Epidermal melanocyte (primary cell): Measurements from ENCODE around the gene TNFRSF18.
A peak's percentile ranks its signal among the peaks of the same experiment; 100 is the strongest.

Experiments used
- DNase-seq: peaks from one replicate; pipeline ENCODE4 v3.0.0; 2011; ENCODE audit warnings: low spot score; ENCODE audit not compliant: insufficient read length

The TNFRSF18 gene

DNA sequence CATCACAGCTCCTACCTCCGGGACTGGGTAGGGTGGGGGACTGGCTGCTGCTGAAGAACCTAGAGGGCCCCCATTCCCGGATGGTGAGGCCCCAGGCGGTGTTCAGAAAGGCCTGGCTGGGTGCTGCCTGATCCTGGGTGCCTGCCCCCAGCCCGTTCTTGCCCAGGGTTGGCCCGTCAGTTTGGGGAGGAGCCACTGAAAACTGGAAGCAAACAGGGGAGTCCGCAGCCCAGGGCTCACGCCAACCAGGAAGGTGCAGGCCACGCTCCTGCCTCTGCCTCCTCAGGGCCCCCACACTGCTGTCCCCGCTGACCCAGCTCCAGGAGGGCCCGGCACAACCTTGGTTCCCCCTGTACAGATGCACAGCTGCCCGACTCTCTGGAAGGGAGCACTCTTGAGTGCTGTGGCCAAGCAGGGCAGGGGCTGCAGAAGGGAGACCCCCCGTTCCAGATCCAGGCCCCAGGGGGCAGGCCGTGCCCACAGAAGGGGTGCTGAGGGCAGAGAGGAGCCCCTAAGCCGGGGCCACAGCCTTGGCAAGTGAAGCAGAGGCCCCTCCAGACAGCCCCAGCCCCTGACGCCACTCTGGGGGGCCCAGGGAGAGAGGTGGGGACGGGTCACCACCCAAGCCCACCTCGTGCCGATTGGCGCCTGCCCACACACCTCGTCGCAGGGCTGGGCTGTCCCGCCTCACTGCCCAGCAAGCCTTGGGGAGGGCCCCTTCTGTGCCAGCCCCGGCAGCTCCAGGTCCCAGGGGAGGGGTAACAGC, 34.6 kb upstream of the TNFRSF18 start:
- DNase-seq: no peak

DNA sequence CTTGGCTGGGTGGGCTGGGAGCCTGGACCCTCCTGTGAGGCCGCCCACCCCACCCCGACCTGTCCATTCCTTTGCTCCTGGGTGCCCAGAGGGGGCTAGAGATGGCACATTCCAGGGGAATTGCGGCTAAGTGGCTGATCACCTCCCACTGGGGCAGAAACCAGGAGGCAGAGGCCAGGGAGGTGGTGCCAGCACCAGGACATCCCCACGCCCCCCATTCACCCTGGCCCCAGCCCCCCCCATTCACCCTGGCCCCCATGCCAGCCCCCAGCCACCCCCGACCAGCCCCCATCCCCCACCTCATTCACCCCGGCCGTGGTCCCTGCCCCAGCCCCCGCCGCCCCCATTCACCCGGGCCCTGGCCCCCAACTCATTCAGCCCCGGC, 33.9 kb upstream of the TNFRSF18 start:
- no peak for DNase-seq

DNA sequence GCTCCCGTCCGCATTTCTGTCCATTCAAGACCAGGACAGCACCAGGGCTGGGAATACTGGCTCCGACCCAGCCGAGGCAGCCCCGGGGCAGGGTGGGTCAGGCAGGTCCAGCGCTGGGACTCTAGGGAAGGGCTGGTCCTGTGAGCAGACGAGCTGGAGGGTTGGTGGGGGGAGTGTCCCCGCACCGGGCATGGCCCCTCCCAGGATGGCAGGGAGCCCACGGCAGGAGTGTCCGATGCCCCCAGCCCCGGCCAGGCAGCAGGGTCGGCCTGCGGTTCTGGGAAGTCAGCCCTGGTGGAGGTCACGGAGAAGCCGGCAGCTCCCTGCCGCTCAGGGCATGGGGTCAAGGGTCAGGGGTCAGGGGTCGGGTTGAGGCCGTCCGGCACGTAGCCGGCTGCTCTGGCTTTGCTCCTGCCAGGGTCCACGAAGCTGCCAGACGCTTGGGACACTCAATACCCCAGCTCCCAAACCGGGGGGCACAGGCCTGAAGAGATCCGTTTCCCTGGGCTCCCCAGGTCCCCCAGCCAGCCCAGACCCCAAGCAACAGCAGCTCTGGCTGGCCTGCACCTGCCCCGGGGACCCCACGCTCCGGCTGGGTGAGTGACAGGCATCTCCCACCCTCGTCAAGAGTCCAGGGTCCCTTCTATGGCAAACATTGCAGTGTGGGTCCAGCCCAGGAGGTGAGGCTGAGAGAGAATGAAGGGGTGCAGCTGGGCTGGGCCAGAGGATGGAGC, 33.4 kb upstream of the TNFRSF18 start:
- no peak for DNase-seq

DNA sequence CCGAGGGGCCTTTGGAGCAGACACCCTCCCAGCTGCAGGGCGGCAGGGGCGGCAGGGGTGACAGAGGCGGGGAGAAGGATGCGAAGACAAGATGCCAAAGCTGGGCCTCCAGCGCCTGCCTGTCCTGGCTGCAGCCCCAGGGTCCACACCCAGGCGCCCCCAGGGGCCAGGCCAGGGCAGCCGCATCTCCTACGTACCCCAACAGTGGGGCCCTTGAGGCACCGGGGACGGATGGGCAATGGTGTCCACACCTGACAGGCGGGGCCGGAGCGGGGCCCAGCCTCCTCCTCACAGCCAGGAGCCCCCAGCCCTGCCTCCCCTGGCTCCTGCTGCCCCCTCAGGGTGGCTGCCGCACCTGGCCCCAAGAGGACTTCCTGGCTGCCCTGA, 32.8 kb upstream of the TNFRSF18 start:
- DNase-seq: no peak

DNA sequence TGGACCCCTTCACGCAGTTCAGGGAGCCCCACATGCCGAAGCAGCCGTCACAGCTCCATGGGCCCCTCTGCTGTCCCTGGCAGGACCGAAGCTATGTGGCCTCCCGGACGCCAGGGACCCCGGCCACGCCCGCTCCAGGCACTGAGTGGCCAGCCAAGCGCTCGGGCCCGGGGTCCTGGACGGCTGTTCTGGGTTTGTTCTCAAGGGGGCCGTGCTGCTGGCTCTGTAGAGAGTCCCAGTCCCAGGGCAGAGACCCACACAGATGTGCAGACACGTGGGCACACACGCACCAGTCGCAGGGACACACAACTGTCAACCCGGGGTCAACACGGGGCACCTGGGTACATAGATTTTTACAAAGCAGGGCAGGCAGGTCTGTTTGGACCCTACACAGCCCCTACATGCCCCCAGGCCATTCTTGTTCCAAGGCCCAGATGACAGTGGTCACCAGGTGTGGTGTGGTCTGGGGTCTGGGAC, 32.3 kb upstream of the TNFRSF18 start:
- no peak for DNase-seq

DNA sequence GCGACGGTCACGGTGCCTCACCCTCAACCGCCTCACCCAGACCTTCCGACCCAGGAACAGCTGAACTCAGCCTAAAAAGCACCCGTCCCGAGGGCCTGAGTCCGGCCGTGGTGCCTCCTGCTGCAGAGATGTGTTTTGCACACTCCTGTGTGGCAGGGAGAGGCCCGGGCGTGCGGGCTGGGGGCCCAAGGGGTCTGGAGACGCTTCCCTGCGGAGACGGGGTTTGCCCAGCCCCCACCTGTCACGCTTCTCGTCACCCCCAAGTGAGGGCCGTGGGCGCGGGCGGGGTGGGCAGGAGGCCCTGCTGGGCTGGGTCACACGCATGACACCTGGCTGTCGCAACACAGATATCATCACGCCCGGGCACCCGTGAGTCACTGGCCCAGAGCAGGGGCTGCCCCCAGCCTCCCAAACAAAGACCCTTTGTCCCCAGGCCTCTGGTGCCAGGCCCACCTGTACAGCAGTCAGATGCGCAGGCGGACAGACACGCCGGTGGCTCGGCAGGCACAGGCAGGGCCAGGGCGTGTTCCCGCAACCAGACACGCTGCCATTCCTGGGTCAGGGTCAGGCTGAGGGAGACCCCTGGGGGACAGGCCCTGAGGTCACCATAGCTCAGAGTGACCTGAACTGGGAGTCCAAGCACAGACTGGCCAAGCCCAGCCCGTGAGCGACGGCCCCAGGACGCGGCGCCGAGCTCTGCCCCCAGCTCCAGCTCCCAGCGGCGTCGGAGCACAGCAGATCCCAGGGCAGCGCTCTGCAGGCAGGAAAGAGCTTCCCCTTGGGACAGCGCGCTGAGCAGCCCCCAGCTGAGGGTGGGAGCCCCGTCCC, 31.7 kb upstream of the TNFRSF18 start:
- DNase-seq: no peak

DNA sequence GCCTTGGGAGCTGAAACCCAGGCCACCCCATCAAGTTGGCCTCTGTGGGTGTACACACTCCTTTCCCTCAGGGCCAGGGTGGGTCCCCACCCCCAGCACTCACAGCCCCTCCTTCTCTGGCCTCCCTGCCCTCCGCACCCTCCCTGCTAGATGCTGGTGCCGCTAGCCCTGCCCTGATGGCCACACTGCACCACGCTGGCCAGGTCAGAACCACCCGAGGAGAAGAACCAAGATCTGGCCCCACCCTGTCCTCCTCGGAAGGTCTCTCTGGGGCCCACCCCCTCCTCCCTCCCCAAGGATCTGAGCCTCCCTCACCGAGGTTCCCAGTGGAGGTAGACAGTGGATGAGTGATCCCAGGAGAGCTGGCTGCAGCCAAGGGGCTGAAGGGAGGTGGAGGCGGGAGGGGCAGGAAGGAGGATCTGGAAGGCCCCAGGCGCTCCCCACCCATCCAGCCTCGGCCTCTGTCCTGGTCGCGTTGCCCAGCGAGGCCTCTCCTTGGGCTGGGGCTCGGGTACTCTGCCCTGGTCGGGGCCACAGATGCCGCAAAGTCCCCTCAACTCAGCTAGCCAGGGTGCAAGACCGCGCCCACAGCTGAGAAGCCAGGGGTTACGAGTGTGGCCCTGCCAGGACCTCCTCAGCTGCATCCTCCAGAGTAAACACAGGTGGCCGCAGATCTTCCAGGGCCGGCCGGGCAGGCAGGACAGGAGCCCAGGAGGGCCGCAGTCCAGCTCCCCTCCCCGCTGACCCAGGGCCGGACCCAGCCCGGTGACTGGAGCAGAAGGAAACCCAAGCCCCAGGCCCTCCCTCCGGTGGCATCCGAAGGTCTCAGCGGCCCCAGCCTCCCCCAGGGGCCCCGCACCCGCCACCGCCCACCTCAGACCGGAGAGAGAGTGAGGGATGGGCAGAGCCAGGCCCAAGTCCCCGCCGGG, 30.8 kb upstream of the TNFRSF18 start:
- no peak for DNase-seq

DNA sequence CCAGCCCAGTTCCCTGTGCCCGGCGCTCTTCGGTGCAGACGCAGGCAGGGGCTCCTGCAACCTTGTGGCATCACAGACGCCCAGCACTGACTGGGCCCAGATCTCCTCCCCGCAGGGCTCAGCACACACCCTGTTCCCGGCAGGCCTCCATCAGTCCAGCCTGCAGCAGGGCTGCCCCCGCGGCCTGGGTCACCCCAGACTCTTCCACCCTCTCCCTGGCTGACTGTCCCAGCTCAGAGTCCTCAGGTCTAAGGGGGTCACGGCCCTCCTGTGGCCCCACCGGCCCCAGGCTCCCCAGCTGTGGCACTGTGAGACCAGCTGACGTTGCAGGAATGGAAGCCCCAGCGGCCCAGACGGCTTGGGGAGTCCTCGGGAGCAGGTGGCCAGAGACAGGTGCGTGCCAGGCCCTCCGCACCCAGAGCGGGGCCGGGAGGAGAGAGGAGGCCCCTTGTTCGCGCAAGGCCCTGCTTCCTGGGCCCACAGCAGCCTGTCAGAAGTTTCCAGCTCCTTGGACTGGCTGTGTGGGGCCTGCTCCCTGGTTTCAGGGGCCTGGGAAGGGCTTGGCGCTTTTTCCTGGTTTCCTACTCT, 29.9 kb upstream of the TNFRSF18 start:
- no peak for DNase-seq

DNA sequence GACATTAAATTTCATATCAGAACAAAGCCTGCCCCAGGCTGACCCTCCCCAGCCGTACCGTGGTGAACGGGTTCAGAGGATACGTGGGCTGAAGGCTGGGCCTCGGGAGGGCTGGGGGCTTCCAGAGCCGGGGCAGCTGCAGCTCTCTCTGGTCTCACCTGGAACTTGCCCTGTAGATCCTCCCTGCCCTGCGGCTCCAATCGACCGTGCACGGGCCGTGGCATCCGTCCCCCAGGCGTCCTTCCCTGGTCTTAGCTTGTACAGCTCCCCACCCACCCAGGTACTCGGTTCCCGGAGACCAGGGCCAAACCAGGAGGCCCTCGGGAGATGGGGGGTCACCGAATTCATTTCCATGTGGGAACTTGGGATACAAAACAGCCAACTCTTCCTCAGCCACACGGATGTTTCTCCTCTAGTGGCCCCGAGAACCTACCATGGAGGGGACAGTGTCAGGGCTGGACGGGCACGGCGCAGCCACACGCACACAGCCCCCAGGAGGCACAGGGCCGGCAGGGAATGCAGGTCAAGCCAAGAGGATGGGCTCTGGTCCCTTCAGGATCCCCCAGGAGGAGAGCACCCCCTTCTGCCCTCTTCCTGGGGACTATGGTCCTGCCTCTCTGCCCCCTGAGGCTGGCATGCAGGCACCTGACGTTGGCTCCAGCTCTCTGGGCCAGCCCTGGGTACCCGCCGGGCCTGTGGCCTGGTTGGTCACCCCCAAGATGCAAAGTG, 28.8 kb upstream of the TNFRSF18 start:
- DNase-seq: no peak

DNA sequence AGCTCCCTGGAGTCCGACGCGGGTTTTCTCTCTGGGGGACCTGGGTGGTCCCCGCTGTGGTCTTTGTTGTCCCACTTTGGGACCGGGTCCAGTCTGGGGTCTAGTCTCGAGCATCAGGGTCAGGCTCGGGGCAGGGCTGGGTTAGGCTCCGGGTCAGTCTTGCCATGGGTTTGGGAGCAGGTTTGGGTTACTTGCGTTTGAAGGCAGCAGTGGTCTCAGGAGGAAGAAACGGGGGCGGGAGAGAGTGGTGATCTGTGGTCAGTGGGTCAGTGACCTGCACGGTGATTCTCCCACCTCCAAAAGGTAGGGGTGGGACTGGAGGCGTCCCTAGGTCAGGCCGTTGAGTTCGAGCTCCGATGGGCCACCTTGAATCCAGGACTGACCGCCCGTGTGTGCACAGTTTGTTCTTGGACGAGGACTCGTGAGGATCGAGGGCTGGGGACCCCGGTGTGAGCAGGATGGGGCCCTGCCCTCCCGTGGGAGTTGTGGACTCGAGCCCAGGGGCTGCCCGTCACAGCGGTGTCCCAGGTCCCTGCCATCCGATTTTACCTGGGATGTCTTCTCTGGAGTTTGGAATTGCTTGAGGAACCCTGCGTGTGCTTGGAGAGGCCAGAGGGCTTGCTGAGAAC, 27.9 kb upstream of the TNFRSF18 start:
- DNase-seq: no peak

DNA sequence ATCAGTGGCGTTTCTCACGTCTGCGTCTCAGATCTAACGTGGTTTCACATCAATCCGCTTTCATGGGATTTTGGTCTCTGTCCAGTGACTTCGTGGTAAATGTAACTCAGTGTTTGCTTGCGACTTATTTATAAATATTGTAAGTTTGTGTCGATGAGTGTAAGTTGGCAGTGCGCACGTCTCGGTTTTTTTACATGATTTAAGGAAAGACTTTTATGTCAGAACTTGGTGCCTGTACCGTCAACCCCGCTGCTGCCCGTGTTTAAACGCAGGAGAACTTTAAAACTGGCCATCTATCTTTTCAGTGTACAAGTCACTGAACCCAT, 27.1 kb upstream of the TNFRSF18 start:
- no peak for DNase-seq

DNA sequence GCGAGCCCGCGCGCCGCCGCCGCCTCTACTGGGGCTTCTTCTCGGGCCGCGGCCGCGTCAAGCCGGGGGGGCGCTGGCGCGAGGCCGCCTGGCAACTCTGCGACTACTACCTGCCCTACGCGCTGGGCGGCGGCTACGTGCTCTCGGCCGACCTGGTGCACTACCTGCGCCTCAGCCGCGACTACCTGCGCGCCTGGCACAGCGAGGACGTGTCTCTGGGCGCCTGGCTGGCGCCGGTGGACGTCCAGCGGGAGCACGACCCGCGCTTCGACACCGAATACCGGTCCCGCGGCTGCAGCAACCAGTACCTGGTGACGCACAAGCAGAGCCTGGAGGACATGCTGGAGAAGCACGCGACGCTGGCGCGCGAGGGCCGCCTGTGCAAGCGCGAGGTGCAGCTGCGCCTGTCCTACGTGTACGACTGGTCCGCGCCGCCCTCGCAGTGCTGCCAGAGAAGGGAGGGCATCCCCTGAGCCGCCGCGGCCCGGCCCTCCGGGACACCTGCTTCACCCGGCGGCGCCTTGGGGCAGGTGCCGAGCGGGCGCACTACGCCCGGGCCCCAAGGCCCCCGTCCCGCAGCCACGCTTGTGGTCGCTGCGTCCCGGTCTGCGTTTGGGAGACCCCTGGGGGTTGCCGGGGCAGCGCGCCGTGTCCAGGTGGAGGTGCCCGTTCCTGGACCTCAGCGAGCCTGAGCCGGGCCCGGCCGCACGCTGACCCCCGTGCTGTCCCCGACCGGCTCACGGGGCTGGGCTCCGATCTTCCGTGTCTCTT, 26.6 kb upstream of the TNFRSF18 start:
- DNase-seq: no peak

DNA sequence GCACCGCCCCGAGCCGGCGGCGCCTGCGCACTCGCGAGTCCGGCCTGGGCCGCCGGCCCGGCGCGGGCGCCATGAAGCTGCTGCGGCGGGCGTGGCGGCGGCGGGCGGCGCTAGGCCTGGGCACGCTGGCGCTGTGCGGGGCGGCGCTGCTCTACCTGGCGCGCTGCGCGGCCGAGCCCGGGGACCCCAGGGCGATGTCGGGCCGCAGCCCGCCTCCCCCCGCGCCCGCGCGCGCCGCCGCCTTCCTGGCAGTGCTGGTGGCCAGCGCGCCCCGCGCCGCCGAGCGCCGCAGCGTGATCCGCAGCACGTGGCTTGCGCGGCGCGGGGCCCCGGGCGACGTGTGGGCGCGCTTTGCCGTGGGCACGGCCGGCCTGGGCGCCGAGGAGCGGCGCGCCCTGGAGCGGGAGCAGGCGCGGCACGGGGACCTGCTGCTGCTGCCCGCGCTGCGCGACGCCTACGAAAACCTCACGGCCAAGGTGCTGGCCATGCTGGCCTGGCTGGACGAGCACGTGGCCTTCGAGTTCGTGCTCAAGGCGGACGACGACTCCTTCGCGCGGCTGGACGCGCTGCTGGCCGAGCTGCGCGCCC, 25.9 kb upstream of the TNFRSF18 start, which contains the start of gene B3GALT6:
TSS of gene B3GALT6 (plus strand) at position 30 of the 588 bp plus-strand sequence. CDS start at position 72, 42 bp downstream.
- DNase-seq: no peak

DNA sequence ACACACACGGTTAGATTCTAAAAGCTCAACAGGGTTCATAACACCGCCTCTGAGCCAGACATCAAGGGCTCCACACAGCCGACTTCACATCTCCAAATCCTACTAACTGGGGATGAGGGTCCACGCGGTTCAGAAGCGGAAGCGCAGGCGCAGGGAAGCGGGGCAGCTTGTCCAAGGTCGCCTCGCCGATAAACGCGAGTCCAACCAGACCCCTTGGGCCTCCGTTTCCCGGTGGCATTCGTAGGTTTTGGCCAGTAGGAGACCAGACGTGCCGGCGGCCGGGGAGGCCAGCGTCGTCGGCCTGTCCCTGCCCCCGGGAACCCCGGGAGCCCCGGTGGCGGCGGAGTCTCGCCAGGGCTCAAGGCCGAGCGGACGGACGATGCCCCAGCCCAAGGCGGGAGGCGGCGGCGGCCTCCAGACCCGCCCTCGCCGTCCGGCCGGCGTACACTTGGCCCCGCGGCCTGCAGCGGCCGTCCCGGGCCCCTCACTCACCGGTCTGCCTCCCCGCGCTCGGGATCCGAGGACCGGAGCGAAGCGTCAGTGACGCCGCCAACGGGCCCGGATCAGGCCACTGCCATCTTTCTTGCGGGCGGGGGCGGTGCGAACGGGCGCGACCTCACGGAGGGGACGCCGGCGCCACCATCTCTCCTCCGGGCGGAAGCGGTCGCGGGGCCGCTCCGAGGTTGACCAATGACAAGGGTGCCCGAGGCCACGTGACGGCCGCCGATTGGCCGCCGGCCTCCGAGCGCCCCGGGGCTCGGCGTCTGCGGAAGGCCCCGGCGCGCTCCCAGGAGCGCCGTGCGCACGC, 25.2 kb upstream of the TNFRSF18 start, which contains the start of gene SDF4:
TSS of gene SDF4 (minus strand) at position 602 of the 808 bp plus-strand sequence. CDS start 3,229 bp downstream, outside the sequence.
- peak; percentile 100 for DNase-seq

DNA sequence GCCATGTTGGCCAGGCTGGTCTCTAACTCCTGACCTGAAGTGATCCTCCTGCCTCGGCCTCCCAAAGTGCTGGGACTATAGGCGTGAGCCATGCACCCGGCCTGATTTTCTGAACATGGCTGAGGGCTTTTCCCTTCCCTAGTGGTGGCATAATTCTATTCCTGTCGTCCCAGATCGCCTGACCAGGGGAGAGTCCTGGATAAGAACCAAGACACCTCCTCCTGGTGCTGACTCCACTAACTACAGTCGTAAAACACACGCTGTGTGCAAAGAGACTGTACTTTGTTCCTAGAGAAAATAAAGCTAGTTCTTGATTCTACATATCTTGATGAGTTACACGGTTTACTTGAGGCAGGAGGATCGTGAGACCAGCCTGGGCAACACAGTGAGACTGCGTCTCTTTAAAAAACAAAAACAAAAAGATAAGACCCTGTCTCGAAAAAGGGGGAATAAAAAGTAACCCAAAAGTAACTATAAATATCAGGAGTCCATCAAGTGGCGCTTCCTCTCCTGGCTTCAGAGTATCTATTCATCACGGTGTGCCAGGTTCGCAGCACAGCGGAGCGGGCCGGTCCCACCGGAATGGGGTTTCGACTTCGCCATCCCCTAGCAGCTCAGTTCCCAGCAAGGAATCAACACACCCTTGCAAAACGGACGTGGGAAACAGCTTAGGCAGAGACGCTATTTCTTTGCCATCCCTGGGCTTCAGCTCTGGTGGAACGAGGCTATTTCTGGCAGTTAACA, 24.4 kb upstream of the TNFRSF18 start:
- DNase-seq: peak; percentile 92

DNA sequence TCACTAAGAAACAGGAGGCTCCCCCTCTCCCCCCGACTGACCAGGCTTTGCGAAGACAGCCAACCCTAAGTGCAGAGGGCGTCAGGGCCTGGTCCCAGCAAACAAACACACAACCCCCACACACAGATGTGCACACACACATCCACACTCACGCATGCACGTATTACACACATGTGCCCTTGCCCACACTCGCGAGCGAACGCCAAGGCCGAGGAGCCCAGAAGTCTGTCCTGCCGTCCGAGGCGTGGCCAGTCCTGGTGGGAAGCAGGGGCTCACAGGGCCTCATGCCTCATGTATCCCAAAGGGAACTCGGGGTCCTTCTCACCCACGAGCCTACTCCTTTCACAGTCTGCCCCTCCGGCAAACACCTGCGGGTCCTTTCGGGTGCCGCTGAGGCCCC, 23.4 kb upstream of the TNFRSF18 start:
- no peak for DNase-seq
